GM23338 (cell line): ENCODE results near the gene LHX1.

ENCODE experiments used
- CTCF ChIP-seq, 2 experiments: fragments of 200-600 bp in 1 of 2; sonication (generic) in 1 of 2; conservative IDR thresholded peaks; 2 replicates each; pipeline versions ENCODE4 v1.5.1 to v1.6.1; 2016 to 2017; ENCODE audit warnings: antibody characterized with exemption in 2 of 2, low read depth in 2 of 2, mild to moderate bottlenecking in 2 of 2, moderate library complexity in 1 of 2
- EZH2 ChIP-seq: fragments of 200-600 bp; sonication (generic); IDR thresholded peaks from one replicate; pipeline ENCODE4 v1.8.0; 2017; ENCODE audit warnings: antibody characterized with exemption, mild to moderate bottlenecking, low read depth; ENCODE audit not compliant: unreplicated experiment
- EZH2phosphoT487 ChIP-seq: fragments of 200-600 bp; sonication (generic); IDR thresholded peaks from one replicate; pipeline ENCODE4 v1.8.1; 2018; ENCODE audit warnings: antibody characterized with exemption; ENCODE audit not compliant: unreplicated experiment
- NANOG ChIP-seq: IDR thresholded peaks from 2 replicates; pipeline ENCODE4 v1.6.1; 2016; ENCODE audit warnings: antibody characterized with exemption, borderline replicate concordance
- POLR2AphosphoS5 ChIP-seq: IDR thresholded peaks from 2 replicates; pipeline ENCODE4 v1.6.1; 2016; ENCODE audit warnings: antibody characterized with exemption, low read depth
- REST ChIP-seq: IDR thresholded peaks from one replicate; pipeline ENCODE4 v1.6.1; 2018; ENCODE audit warnings: antibody characterized with exemption; ENCODE audit not compliant: unreplicated experiment

- TF ChIP-seq CTCF (conservative IDR thresholded peaks at IDR 0.05; ENCODE audit: low read depth in 2 of 2) (no peak), NANOG (no peak), EZH2 (peak; percentile 93), REST (no peak), EZH2phosphoT487 (peak; percentile 59), POLR2AphosphoS5 (no peak)
Observed at GRCh38 chr17:36933512-36934143, 3.6 kb upstream of the LHX1 start.
